CD4-positive, alpha-beta T cell treated with Interleukin-4 for 1 hour (primary cell): ENCODE measurements around the gene PLK3.
A peak's percentile ranks its signal among the peaks of the same experiment; 100 is the strongest.
"Not testable (repeated sequence)": the region's sequence is repeated elsewhere in the genome, so short reads cannot be mapped to it uniquely, and the experiment has no call there.

Source experiments
- DNase-seq, 2 donors: peaks; one replicate each; pipeline ENCODE4 v3.0.0-alpha.2; 2020 to 2022

The PLK3 gene

DNA sequence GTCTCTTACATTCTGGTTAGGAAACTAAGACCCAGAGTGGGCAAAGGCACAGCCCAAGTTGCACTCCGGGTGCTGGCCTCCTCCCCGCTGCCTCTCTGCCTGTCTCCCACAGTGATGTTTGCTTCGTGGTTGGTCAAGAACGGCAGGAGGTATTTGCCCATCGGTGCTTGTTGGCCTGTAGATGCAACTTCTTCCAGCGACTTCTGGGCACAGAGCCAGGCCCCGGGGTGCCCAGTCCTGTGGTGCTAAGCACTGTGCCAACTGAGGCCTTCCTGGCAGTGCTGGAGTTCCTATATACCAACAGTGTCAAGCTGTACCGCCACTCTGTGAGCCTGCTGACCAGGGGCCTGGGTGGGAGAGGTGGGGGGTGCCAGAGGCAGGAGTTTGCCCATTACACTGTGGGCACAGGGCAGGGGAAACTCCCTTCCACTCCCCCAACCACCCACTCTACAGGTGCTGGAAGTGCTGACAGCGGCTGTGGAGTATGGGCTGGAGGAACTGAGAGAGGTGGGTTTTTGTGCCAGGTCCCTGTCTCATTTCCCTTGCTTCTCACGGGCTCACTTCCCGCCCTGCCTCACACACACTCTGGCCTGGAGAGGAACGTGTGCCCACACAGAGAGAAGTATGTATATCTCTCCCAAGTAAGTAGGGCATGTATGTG, 10.1 kb downstream of the PLK3 start:
- peak; percentile 51 to 57 for DNase-seq

DNA sequence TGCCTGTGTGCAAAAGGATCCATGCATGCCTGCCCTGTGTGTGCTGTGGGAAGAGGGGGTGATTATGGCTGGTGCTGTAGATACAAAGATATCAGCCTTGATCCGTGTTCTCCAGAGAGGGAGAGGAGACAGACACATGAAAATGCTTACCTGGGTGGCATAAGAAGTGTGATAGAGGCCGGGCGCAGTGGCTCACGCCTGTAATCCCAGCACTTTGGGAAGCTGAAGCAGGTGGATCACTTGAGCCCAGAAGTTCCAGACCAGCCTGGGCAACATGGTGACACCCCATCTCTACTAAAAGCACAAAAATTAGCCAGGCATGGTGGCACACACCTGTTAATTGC, 10.6 kb downstream of the PLK3 start:
- peak in 1 of 2 donors; percentile 22 for DNase-seq

DNA sequence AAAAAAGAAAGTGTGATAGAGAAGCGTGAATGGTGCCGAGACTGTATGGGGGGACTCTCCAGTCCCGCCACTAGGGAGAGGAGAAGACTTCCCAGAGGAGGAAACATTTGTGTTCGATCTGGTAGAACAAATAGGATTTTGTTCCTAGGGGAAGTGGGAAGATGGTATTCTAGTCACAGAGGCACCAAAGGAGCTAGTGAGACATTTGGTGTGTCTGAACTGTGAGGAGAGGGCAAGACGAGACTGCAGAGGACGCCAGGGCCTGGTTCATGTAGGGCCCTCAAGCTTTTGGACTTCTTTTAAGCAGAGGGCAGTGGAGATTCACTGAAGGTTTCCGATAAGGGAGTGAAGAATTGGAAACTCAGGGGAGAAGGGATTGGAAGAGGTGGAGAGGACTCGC, 11.1 kb downstream of the PLK3 start:
- DNase-seq: peak in 1 of 2 donors; percentile 19

DNA sequence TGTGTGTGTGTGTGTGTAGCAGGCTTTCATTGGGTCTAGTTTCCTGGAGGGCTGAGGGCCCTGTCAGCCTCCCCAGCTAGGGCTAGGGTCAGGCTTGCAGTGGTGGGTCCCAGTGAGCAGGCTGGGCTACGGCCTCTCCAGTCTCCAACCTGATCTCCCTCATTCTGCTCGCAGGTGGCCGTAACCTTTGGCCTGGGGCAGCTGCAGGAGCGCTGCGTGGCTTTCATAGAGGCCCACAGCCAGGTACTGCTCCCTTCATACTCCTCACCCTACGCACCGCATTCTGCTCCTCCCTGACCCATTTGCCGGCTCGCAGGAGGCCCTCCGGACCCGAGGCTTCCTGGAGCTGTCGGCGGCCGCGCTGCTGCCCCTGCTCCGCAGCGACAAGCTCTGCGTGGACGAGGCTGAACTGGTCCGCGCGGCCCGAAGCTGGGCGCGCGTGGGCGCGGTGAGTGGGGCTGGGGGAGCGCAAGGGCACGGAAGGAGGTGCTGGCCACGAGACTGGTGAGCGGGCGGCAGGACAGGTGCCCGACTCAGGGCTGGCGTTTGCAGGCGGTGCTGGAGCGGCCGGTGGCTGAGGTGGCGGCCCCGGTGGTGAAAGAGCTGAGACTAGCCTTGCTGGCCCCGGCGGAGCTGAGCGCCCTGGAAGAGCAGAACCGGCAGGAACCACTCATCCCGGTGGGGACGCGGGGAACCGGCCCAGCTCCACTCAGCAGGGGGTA, 12.8 kb downstream of the PLK3 start:
- DNase-seq: peak in 1 of 2 donors; percentile 21

DNA sequence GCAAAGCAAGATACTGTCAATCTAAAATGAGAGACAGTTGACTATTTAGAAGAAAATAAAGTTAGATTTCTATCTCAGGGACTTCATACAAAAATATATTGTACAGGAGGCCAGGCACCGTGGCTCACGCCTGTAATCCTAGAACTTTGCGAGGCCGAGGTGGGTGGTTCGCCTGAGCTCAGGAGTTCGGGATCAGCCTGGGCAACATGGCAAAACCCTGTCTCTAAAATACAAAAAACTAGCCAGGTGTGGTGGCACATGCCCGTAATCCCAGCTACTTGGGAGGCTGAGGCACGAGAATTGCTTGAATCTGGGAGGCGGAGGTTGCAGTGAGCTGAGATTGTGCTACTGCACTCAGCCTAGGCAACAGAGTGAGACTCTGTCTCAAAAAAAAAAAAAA, 15.7 kb downstream of the PLK3 start:
- DNase-seq: not testable (repeated sequence)

DNA sequence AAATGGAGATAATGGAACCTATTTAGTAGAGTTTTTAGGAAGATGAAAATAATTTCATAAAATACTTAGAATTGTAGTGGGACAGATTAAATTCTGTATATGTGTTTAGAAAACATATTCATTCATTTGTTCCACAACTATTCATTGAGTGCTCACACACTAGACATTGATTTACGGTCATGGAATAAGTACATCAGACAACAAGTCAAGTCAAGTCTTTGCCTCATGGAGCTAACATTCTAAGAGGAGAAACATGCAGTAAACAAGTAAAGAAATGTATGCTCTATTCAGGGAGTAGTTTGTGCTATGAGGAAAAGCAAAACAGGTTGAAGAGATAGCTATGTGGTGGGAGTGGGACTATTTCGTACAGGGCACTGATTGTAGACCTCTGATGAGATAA, 17.1 kb downstream of the PLK3 start:
- DNase-seq: no peak

DNA sequence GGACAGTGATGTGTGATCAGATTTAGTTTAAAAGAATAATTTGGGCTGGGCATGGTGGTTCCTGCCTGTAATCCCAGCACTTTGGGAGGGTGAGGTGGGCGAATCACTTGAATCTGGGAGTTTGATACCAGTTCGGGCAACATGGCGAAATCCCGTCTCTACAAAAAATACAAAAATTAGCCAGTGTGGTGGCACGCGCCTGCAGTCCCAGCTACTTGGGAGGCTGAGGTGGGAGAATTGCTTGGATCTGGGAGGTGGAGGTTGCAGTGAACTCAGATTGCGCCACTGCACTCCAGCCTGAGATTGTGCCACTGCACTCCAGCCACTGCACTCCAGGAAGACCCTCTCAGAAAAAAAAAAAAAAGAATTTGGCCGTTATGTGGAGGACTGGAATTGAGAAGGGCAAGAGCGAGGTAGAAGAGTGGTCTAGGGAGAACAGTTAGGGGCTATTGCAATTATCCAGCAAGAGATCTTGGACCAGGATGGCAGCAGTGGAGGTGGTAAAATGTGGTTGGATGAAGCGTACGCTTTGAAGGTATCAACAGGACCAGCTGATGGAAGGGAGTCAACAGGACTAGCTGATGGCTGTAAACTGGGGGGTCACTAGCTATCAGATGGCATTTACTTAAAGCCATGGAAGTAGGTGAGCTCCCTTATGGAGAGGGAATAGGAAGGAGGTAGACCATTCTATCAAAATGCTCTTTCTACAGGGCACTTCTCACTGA, 17.8 kb downstream of the PLK3 start:
- DNase-seq: no peak

DNA sequence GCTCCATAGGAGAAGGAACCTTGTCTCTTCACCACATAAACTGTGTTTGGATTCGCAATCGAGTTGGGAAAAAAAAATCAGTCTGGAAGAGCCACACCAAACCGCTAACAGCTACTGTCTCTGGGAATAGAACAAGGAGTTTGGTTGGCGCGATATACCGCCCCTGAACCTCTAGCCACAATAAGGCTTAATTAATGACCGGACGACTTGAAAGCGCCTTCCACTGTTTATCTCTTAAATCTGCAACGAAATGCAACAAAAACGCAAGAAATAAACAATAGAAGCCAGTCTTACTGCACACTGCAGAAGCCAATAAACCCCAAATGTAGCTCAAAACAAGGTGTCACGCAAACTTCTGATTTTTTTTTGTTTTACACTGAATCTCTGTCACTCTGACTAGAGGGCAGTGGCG, 19.0 kb downstream of the PLK3 start:
- DNase-seq: no peak

DNA sequence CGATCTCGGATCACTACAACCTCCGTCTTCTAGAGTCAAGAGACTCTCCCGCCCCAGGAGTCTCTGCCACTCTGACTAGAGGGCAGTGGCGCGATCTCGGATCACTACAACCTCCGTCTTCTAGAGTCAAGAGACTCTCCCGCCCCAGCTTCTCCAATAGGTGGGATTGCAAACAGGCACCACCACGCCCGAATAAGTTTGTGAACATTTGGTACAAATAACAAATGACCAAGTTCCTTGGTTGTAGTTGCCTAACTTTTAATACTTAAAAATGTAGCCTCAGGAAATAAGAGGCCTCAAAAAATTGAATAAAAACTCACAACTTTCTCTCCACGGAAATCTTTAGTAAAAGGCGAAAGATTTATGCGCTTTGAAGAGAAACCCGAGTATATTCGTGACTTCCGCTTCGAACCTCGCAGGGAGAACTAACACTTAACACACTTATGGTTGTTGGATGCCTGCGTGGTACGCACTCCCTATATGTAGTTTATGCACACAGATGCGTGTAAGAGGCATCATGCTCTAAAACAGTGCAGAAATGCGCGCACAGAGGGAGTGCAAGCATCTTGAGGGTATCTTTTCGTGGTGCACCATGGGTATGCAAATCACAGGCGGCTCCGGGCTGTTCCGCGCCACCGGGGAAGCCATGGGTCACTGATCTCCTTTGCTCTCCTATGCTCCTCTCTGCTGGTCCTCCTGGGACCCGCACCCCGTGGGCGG, 19.6 kb downstream of the PLK3 start:
- DNase-seq: peak; percentile 89 to 92

DNA sequence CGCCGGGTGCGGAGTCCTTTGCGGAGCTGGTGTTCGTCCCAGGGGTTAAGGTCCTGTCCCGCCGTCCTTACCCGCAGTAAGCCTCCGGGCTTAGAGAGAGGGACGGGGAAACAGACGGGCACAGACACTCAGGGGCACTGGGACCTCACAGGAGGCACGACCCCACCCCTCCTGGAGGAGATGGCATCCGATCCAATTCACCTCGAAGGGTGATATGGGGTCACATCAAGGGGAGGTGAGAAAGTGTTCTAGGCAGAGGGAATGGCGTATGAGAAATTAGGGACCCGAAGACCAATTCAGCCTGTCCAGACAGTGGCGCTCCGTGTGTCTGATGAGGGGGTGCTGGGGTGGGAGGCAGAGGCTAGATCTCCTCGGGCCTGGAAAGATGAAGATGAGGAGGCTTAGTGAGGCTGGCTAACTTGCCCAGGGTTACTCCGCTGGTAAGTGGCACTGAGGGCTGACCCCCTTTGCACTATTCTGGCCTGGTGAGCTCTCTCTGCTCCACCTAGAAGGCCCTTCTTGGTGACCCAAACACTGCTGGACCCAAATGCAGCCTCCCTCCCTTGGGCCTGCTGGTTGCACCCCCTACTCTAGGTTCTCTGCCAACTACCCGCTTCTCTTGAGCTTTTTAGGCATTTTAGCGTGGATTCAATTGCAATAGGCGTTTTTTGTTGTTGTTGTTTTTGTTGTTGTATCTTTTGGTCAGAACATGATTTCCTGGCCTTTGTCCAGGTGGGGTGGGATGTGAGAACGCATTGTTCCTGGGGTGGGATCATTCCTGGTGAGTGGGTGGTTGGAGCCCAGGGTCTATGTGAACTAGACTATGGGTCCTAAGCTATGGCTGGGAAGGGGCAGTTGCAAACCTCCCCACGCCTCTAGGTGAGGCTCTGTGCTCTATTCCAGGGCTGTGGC, 20.4 kb downstream of the PLK3 start:
- no peak for DNase-seq

DNA sequence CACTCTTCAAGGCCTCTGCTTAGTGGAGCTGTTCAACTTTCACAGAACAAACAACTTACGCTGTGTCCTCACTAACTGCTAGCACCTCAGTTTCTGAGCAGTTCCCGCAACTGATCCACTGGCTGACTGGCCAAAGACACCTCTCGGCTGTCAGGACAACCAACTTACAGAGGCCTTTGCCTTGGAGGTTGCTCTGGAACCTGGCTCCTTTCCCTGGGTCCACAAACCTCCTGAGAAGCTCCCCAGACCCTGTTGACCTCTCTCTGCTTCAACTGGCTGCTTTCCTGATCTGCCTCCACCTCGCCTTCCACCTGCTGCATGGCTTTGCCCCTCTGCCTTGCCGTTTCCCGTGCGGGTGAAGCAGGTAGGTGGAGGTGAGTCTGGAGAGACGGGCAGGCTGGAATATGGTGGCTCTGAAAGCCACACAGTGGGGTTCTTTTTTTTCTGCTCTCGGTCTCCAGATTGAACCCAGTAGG, 21.1 kb downstream of the PLK3 start:
- DNase-seq: no peak

DNA sequence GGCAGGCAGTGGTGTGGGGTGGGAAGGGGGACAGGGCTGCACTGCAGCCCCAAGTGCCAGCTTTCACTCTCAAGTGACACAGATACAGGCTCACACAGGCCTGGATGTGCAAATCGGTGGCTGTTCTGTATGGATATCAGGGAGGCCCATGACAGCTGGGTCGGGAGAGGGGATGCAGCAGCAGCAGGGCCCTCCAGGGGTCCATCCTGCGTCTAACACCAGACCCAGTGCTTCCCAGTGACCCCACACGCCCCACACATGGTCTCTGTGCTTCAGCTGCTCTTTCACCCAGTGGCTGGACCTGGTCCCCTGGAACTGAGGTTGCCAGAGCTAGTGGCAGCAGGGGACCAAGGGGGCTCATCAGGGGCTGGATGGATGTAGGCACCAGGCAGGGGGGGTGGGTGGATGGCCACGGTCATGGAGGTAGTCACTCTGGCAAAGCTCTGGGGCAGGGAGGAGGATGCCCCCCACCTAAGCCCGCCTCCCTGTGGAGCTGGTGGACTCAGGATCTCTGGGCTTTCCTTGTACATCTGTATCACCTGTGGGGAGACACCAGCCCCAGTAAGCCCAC, 22.0 kb downstream of the PLK3 start:
- DNase-seq: no peak

DNA sequence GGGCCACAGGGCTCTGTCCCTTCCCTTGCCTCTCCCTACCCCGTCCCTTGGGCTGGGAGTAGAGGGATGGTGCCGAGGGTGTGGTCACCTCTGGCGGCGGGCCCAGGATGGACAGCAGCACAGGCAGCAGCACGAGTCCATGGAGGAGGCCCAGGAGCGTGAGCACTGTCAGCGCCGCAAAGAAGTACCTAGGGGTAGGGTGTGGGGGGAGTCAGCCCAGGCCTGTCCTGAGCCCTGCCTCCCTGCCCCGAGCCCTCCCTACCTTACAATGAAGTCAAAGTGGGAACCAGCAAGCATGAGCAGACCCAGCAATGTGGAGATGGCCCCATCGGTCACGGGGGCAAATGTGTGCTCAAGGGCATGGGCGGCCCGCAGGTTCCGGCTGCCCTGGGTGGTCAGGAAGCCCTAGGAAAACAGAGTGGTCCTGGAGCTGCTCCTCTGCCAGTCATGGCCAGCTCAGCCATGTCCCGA, 22.8 kb downstream of the PLK3 start:
- DNase-seq: no peak

DNA sequence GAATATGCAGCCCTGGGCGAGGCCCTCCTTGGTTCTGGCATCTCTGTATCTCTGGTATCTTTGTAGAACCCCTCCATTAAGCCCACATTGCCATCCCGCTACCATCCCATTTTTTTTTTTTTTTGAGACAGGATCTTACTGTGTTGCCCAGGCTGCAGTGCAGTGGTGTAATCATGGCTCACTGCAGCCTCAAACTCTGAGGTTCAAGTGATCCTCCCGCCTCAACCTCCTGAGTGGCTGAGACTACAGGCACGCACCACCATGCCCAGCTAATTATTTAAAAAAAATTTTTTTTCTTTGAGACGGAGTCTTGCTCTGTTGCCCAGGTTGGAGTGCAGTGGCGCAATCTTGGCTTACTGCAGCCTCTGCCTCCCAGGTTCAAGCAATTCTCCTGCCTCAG, 24.2 kb downstream of the PLK3 start:
- DNase-seq: not testable (repeated sequence)

DNA sequence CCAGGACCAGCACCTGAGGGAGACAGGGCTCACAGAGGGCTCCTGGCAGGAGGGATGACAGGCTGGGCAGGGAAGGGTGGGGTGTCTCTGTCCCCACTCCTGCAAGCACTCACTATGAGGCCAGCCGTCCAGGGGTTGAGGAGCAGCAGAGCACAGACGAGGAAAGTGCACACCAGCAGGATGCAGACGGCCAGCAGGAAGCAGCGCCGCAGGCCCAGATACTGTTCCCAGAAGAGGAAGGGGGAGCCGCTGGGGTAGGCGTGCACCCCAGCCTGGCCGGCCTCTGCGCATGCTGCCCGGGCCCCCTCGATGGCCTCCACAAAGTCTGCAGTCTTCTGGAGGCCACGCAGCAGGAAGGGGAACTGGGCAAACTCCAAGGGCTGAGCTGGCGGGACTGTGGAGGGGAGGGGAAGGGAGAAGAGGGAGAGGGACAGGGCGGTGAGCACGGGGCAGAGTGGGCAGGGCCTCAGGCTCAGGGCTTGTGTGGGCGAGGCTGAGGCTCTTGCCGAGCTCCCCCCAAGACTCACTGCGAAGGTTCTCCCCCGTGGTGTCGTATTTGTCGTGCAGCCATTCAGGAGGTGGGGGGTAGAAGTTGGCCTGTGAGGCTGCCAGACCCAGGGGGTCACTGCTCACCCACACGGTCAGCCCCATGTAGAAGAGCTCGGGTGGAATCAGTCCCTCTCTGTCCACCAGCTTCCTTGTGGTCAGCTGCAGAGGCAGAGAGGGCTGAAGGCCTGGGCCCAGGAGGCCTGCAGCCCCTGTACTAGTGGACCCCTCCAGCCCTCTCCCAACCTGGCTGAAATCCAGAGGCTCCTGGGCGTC, 26.4 kb downstream of the PLK3 start:
- peak; percentile 14 to 62 for DNase-seq

DNA sequence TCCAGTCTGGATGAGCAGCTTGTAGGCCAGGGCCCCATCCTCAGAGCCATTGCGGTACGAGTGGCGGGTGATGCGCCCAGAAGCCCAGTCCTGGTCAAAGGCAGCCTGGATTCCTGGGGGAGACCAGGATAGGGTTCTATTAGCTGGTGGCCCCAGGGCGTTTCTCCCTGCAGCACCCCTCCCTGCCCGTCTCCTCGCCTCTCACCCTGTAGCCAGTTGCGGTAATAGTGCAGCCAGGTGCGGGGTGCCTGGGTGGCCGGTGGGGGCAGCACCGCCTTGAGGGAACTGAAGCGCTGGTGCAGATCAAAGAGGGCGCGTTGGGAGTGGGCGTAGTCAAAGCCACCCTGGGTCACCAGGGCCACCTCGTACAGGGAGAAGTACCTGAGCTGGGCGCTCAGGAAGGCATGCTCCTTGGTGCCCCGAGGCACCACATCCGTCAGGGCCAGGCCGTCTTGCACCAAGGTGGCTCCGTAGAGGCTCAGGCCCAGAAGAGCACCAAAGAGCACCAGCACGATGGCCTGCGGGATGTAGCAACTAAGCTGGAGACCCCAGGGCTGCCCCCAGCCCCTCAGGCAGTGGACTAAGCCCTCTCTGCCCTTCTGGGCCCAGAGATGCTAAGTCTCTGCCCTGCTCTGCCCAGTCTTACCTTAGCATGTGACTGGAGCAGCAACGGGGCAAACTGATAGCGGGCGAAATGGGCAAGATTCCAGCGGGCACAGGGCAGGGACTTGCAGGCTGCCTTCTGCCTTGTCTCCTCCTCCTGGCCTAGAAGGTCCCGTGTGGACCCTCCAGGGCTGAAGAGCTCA, 27.2 kb downstream of the PLK3 start:
- no peak for DNase-seq

DNA sequence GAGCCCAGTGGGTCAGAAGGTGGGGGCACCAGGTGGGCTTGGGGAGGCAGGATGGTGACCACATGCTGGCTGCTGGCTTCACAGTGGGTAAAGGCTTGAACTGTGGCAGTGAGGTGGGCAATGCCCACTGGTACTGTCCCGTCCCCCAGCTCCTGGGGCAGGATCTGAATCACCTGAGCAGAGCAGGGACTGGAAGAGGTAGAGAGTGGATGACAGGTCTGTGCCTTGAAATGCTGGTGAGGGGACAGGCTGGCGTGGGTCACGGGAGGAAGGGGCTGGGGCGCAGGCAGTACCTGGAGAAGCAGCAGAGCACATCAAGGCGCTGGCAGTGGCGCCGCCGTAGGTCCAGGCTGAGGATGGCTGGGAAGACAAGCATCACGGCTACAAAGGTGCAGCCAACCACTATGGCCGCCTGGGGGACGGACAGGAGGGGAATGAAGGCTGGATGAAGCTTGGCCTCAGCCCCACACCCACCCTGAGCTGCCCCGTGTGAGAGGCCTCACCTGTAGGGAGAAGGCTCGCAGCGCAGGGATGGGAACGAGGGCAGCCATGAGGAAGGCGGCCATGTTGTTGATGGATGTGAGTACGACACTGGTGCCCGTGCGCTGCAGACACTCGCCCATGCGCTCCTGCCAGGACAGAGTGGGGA, 27.9 kb downstream of the PLK3 start:
- DNase-seq: no peak

DNA sequence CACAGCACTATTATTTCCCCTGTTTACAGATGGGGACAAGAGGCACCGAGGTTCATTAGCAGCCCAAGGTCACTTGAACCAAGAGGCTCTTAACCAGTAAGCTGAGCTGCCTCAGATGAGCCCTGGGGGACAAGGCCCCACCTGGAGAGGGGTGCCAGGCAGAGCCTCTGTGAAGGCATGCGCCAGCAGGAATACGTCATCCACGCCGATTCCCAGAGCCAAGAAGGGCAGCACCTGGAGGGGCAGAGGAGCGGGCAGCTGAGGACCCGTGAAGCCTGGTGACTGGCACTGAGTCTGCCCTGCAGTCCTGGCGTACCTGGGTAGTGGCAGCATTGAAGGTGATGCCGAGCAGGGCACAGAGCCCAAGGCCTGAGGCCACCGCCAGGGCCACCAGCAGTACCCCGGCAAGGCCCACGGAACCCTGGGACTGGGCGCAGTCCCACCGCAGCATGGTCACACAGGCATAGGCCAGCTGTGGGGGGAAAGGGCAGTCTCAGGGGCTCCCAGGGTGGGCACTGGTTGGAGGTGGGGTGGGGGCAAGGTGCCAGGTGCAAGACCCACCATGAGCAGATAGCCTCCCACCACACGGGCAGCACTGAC, 28.8 kb downstream of the PLK3 start:
- DNase-seq: no peak
